NCI-H510A treated with DMSO at 0.1 percent for 48 hours (cell line): ENCODE data around the gene ENTREP3.
"Not testable (repeated sequence)": the region's sequence is repeated elsewhere in the genome, so short reads cannot be mapped to it uniquely, and the experiment has no call there.

ENCODE experiments used
- DNase-seq: peaks from one replicate; lab custom pipeline; 2025; lab: John Stamatoyannopoulos, UW

Gene ENTREP3

DNA sequence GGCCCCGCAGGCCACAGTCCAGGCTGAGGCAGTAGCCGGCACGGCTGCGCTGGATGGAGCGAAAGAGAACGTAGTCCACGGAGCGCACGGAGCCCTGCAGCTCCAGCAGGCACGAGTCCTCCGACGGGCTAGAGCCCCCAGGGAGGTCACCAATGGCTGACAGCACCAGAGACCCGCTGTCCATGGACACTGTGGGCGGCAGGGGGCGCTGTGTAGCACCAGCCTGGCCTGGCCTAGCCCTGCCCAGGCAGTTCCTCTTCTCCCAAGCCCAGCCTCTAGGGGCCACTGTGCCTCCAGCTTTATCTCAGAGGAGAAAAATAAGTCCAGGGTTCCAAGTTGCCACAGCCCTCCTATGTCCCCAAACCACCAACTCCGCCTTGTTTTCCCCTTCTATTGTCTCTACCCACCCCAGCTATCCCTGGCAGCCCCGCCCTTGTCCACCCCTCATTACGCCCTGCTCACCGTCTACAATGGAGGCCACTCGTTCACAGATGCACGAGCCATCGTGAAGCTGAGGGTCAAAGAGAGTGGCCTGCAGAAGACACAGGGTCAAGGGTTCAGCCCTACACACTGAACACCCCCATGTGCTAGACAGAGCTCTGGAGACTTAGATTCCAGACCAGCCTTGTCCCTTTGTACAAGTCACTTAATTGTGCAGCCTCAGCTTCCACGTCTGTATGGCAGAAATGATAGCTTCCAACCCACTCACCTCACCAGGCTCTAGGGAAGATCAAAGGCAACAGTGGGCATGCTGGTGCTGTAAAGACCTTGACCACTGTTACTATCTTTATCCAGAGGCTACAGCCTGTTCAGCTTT lies 4.4 kb downstream of the ENTREP3 start:
- peak; percentile 92 for DNase-seq

DNA sequence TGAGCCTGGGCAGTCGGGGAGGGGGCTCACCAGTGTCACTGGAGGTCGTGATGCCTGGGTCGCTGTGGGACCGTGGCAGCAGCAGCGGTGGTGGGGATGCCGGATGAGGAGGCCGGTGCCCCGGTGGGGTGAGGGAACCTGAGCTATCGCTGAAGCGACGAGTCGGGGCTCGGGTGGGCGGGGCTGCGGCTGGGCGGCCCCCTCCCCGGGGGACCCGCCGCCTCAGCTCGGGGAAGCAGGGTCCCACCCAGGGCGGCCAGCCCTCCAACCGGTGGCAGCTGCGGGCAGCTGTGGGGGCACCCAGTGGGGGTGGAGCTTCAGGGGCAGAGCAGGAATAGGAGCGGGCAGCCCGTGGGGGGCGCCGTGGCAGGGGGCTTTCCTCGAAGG lies 5.0 kb downstream of the ENTREP3 start:
- DNase-seq = no peak

DNA sequence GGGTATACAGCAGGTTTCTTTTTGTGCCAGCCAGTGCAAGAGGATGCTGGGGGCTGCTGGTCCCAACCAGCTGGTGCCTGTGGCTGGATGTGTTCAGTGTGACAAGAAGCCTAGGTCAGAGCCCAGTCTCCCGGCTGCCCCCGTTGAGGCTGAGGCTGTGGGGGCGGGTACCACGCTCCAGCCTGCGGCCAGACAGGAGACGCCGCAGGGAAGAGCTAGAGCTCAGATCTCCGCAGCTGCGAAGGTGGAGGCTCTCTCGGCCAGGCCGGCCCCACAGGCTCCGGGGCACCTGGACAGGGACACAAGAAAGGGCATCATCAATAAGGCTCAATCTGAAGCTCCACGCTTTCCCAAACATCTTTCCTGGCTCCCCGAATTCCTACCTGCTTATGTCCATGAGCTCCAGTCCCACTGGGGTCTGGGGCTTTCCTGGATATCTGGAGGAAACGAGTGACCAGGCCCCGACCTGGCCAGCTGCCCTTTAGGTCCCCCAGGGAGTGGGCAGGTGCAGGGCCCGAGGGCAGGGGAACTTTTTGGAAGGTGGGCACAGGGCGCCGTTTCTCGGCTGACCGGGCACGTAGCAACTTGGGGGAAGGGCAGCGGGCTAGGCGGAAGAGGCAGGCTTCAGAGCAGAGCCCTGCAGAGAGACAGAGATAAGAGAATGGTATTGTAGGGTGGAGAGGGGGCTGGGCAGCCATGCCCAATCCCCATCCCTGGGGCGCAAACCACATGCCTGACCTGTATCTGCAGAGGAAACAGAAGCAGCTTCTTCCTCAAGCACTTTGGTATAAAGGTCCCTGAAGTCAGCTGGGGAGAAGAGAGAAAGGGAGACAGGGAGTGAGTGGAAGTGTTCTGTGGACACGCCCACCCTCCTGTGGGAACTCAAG lies 7.4 kb downstream of the ENTREP3 start:
- DNase-seq = no peak

DNA sequence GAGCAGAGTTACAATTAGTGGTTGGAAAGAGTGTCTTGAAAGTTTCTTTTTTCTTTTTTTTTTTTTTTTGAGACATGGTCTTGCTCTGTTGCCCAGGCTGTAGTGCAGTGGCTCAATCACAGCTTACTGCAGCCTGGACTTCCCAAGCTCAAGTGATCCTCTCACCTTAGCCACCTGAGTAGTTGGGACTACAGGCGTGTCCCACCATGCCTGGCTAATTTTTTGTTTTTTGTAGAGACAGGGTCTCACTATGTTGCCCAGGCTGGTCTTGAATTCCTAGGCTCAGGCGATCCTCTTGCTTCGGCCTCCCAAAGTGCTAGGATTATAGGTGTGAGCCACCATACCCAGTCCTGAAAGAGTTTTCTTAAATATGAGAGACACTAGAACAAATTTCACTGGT lies 8.5 kb downstream of the ENTREP3 start:
- not testable (repeated sequence) for DNase-seq

DNA sequence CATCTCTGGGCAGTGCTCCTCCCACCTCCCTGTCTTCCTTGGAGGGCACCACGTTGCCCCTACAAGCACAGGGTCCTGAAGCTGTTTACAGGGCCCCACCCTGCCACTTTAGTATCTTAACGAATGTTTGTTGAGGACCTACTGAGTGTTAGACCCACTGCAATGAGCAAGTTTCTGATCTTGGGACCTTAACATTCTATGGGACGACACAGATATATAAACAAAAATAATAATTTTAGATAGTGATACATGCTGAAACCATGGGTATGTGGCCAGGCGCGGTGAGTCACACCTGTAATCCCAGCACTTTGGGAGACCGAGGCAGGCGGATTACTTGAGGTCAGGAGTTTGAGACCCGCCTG lies 10.1 kb downstream of the ENTREP3 start:
- DNase-seq = no peak

DNA sequence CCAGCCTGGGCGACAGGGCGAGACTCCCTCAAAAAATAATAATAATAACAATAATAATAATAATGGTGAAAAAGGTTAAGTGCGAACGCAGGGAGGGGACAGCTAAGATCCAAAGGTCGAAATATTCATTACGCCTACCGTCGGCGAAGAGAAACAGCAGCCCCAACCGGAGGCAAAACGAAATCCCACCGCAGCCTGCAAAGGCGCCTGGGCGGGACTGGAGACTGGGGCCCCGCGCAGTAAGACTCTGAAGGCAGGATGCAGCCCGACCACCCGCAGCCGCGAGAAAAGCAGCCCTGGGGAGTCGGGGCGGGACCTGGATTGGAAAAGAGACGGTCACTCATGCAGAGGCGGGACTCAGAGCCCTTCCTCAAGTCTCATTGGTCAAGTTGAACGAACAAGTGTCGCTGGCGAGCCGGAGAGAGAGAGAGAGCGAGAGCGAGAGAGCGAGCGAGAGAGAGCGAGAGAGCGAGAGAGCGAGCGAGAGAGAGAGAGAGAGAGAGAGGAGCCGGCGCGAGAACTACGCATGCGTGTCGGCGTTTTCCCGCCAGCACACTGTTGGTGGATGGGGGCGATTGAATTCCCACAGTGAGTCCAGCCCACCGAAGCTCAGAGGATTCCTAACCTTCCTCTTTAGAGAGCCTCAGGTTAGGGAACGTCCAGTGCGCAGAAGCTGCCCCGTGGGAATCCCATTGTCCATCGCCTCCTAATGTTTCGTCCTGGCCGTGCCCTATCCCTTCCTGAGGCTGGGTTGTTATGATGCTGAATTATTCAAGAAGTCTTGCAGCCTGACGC lies 10.7 kb downstream of the ENTREP3 start:
- peak; percentile 98 for DNase-seq

DNA sequence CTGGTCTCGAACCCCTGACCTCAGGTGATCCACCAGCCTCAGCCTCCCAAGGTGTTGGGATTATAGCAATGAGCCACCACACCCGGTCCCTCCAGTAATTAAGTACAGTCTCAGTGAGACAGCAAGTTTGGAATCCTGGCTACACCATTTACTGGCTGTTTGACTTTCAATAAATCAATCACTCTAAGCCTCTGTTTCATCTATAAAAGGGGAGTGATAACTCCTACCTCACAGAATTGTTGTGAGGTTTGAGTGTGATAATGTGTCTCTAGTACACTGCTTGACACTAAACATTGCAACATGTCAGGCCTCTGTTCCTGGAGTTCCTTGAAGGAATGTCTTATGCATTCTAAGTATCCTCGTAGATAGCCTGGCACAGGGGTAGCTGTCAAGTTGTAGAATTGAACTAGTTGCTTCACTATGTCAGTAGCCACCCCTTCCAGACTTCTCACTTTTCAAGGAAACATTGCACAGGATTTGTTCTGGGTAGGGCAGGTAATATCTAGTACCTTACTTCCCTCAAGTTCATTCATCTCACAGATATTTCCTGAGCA lies 12.4 kb downstream of the ENTREP3 start:
- no peak for DNase-seq

DNA sequence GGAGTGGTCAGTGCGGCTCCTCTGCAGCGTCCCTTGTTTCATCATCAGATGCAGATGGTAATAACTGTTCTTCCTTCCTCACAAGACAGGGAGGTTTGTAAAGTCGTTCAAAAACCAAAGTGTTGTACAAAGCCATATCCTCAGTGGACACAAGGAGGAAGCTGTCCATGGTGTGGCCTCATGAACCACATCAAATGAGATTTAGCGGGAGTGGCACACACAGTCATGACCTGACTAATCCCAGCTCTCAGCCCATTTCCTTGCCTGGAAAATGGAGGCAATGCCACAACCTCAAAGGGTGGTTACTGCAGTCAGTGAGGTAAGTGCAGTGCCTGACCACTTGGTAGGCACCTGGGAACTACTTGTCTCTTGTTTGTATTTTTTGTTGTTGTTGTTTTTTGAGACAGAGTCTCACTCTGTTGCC lies 13.4 kb downstream of the ENTREP3 start:
- no peak for DNase-seq

DNA sequence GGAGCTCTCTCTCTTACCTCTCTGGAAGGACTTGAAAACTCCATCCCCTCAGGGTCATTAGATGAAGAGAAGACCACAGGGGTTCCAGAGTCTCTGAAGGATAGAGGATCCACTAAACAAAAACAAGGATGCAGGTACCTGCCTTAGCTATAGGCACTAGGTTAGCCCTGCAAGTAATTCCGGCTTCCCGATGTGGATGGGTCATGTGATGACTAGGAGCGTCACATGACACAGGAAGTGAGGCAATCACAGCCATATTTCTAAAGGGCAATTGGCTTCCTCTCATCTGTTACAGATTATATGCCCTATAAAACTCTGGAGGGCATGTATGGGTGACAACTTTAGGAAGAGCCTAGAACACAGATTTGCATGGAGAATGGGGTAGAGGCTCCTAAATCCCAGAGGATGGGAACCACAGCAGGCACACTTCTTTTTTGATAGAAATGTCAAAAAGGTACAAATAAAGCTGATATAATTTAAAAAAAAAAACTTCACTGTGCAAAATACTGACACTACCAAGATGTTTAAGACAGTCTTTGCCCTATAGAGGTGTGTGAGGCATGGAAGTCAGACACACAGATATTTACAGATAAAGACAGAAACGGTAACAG lies 14.1 kb downstream of the ENTREP3 start:
- DNase-seq = peak; percentile 82

DNA sequence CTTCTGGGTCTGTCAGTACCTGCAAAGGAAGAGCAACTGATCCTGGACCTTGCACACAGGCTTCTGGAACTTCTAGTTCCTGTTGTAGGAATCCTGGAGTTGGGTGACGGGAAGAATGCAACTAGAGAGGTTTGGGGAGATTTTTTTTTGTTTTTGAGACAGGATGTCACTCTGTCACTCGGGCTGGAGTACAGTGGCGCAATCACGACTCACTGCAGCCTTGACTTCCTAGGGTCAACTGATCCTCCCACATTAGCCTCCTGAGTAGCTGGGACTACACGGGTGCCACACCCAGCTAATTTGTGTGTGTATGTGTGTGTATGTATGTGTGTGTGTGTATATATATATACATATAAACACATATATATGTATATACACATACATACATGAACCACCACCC lies 18.8 kb downstream of the ENTREP3 start:
- DNase-seq = no peak

DNA sequence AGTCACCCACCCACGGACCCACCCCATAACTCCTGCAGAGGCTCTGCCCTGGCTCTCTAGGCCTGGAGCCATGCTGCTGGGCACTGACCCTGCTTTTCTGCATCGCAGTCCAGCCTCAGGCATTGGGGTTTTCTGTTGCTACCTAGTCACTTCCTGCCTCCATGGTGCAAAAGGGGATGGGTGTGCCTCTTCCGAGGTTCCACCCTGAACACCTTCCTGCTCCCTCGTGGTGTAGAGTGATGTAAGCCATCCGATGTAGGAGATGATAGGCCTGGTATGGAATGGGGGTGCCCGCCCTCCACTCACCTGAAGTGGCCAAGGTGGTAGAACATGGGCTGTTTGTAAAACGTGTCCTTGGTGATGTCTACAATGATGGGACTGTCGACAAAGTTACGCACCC lies 19.9 kb downstream of the ENTREP3 start:
- not testable (repeated sequence) for DNase-seq

DNA sequence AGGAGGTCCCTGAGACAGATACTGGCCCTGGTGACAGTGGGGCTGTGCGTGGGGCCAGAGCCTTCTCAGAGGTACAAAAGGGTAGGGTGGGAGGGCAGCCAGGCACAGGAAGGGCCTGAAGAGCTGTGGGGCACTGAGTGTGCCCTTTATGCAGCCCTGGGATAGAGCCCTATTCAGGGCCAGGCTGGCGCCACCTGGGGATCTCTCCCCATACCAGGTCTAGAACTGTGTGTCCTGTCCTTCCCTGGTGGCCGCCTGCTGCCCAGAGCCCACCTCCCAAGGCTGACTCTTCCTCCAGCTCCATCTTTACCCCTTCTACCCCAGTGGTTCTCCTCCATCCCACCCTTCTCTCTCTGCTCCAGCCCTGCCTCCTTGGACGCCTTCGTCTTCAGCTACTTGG lies 21.8 kb downstream of the ENTREP3 start:
- not testable (repeated sequence) for DNase-seq

DNA sequence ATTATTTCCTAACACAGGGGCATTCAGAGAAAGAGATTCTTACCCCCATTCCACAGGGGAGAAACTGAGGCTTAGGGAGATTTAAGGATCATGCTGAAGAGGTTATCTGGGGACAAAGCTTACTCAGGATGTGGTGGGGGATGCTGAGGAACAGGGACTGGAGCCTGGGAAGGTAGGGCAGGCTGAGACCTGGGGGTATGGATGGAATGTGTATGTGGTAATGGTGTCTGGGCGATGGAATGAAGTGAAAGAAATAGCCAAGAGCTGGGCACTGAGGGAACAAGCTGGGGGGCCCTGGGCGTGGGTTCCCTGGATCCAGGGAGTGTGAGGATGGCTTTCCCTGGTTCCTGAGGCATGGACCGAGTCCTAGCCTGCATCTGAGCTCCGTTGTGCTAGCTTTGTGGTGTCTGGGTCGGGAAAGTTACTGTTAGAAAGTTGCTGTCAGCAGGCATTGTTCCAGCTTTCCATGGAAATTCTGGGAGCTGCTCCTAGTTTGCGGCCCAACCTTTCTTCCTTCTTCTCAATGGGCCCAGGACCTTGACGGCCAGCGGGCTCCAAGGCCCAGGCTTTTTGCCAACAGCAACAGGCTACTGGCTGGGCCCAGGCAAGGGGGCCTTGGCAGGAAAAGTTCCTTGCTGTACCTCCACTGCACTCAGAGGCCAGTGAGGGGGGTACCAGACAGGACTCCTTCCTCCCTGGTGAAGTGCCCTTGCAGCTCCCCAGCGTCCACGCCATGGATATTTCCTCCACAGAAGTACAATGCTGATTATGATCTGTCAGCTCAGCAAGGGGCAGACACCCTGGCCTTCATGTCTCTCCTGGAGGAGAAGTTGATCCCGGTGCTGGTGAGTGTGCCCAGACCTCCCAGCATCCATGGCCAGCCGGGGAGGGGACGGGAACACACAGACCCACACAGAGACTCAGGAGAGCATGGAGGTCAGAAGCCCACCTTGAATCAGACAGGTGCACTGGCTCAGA lies 23.0 kb downstream of the ENTREP3 start:
- not testable (repeated sequence) for DNase-seq

DNA sequence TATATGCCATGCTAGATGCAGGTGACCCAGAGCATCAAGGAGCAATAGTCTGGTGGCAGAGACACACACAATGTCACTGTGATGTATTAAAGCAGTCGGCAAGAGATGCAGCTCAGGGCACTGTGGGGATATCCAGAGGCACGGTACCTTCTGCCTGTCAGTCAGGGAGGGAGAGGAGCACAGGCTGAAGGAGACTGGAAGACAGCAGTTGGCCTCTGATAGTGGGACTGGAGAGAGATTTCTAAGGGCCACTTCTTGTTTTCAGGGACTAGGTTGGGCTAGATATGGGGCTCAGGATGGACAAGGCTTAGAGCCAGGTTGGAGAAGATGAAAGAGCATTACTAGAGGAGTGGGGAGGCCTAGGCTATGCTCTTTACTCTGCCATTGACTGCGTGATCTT lies 24.0 kb downstream of the ENTREP3 start:
- DNase-seq = not testable (repeated sequence)

DNA sequence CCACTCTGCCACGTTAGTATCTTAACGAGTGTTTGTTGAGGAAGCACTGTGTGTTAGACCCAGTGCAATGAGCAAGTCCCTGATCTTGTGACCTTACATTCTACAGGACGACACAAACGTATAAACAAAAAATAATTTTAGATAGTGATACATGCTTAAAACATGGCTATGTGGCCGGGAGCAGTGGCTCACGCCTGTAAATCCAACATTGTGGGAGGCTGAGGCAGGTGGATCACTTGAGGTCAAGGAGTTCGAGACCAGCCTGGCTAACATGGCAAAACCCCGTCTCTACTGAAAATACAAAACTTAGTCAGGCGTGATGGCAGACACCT lies 27.2 kb downstream of the ENTREP3 start:
- DNase-seq = no peak

DNA sequence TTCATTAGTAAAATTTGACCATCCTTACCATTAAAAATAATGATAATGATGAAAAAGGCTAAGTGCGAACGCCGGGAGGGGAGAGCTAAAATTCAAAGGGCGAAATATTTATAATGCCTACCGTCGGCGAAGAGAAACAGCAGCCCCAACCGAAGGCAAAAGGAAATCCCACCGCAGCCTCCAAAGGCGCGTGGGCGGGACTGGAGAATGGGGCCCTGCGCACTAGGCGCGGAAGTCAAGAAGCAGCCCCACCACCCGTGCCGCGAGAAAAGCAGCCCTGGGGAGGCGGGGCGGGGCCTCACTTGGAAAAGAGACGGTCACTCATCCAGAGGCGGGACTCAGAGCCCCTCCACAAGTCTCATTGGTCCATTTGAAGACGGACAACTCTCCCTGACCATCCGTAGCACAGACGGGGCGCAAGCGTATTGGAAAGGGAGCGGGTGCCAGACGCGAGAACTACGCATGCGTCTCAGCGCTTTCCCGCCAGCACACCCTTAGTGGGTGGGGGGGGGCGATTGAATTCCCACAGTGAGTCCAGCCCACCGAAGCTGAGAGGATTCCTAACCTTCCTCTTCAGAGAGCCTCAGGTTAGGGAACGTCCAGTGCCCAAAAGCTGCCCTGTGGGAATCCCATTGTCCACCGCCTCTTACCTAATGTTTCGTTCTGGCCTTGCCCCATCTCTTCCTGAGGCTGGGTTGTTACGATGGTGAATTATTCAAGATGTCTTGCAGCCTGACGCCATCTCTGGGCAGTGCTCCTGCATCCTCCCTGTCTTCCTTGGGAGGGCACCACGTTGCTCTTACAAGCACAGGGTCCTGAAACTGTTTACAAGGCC lies 27.8 kb downstream of the ENTREP3 start:
- peak; percentile 98 for DNase-seq

DNA sequence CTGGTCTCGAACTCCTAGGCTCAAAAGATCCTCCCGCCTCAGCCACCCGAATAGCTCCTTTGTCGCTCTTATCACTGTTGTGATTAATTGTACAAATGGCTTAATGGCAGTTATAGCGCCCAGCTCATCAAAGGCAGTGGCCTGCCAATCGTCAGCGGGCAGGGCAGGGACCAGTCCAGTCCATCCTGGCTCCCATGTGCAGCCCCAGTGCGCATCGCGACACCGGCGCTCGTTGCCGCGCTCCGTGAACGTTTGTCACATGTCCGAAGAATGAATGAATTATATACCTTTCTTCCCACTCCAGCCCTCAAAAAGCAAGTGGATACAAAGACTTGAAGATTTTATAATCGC lies 28.4 kb downstream of the ENTREP3 start:
- DNase-seq = no peak

DNA sequence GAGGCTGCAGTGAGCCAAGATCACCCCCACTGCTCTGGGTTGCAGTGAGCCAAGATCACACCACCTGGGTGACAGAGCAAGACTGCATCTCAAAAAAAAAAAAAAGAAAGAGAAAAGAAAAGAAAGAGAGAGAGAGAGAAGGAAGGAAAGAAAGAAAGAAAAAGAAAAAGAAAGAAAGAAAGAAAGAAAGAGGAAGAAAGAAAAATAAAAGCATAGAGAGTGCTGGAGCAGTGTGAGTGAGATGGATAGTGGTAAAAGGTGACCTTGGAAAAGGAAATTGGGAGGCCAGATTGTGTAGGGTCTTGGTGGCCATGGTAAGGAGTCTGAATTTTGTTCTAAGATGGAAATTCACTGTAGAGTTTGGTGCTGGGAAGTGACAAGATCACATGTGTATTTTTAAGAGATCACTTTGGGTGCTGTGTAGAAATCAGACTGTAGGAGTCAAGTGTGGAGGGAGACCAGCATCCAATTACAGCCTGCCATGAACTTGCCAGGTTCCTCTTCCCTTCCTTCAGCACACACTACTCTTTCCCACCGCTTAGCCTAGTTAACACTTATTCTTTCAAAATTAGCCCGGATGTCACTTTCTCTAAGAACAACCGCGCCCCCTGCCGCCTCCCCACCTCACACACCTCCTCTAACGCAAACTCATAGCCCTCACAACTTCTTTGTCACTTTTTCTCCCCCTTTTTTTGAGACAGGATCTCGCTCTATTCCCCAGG lies 28.9 kb downstream of the ENTREP3 start:
- DNase-seq = peak; percentile 68

DNA sequence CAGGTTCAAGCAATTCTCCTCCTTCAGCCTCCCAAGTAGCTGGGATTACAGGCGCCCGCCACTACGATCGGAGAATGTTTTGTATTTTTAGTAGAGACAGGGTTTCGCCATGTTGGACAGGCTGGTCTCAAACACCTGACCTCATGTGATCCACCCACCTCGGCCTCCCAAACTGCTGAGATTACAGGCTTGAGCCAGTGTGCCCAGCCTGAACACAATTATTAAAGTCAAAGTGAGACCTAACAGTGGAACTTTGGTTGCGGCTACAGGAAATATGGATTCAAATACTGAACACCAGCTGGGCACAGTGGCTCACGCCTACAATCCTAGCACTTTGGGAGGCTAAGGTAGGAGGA lies 29.9 kb downstream of the ENTREP3 start:
- DNase-seq = not testable (repeated sequence)
